ENCODE measurements around the gene LPIN3. TPM values are rescaled to one million over a fixed set of nuclear protein-coding genes. Genes with fewer than 3 reads are reported as not detected.

The LPIN3 gene
- total and polyA plus RNA-seq, 2 donors (not counting 3 experiments of a cell fraction or from before 2014, with no cell fraction given) = 2.1 to 3.0 TPM

- Histone ChIP-seq H3K9me3 (replicated peaks; ENCODE audit: control insufficient read depth, insufficient read depth, low read length) (no peaks in the 10 kb centered on the region), H3K4me1 (ENCODE audit: control insufficient read depth, extremely low read depth, insufficient read depth, low read length) (no peaks in the 10 kb centered on the region), H3K9ac (replicated peaks; ENCODE audit: extremely low read depth, insufficient read depth, low read length) (no peak overlapping the region), H3K27me3 (ENCODE audit: control insufficient read depth in 2 of 2, insufficient read depth in 2 of 2, low read length in 2 of 2) (peaks cover 0 to 6% of the 10 kb centered on the region in 2 experiments), H3K9me1 (replicated peaks; ENCODE audit: control insufficient read depth, extremely low read depth, insufficient read depth, low read length) (no peaks in the 10 kb centered on the region), H3K27ac (ENCODE audit: insufficient read depth, low read depth, low read length) (no peak overlapping the region), H3K79me2 (ENCODE audit: control insufficient read depth, insufficient read depth, low read length) (no peaks in the 10 kb centered on the region), H3K4me2 (ENCODE audit: insufficient read depth, low read length) (no peak overlapping the region), H3K4me3 (replicated peaks in 1 of 3; ENCODE audit: insufficient read depth in 1 of 3, low read depth in 1 of 3, low read length in 3 of 3) (no peak overlapping the region), H3K36me3 (ENCODE audit: control insufficient read depth in 2 of 2, extremely low read depth in 1 of 2, insufficient read depth in 2 of 2, low read length in 2 of 2) (no peaks in the 10 kb centered on the region), H2AFZ (ENCODE audit: low read depth, low read length) (no peak overlapping the region), H4K20me1 (replicated peaks; ENCODE audit: control insufficient read depth, extremely low read depth, insufficient read depth, low read length) (no peaks in the 10 kb centered on the region)
- no TSS peak for BruUV-seq (replicated peaks)
- dilution Hi-C loops (cut with MboI; ENCODE audit: extremely low pct_ligation_motif_present, low sequenced_read_pairs) (no loop called here), intact Hi-C loops (cut with micrococcal nuclease) (no loop called here)
- no peak for FAIRE-seq
- CTCF ChIA-PET = interaction anchor here (1.1 kb wide), 1 partner anchor 9 kb away, joined by 3 read pairs; no protein-coding TSS in a partner anchor
- POLR2A ChIA-PET = no interaction called here
- no peak for DNase-seq (ENCODE audit: low read depth, low spot score)
- TF ChIP-seq POLR2AphosphoS5 (IDR thresholded peaks at IDR 0.05; ENCODE audit: insufficient read depth, low read depth, low read length) = no peak
- TF ChIP-seq, protein P1, sequence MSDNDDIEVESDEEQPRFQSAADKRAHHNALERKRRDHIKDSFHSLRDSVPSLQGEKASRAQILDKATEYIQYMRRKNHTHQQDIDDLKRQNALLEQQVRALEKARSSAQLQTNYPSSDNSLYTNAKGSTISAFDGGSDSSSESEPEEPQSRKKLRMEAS (IDR thresholded peaks at IDR 0.05; ENCODE audit: insufficient read depth, insufficient read length) = no peak
- TF ChIP-seq GATA2 (IDR thresholded peaks at IDR 0.05; ENCODE audit: insufficient read depth, insufficient read length, low read depth, low read length) = no peak
- TF ChIP-seq CTCF (IDR thresholded peaks at IDR 0.05; ENCODE audit: extremely low read depth in 1 of 2, insufficient read depth in 1 of 2, low read depth in 1 of 2, low read length in 2 of 2) = no peak
- TF ChIP-seq MYC (IDR thresholded peaks at IDR 0.05; ENCODE audit: low read depth, low read length) = no peak
- no peak for TF ChIP-seq EZH2 (IDR thresholded peaks at IDR 0.05; ENCODE audit: borderline replicate concordance, low read depth, low read length, severe bottlenecking)
- no peak for TF ChIP-seq POLR2A (IDR thresholded peaks at IDR 0.05; ENCODE audit: low read depth, low read length)
- TF ChIP-seq JUN (IDR thresholded peaks at IDR 0.05; ENCODE audit: borderline replicate concordance, insufficient read depth, insufficient read length, low read depth) = no peak
- TF ChIP-seq FOS (IDR thresholded peaks at IDR 0.05; ENCODE audit: borderline replicate concordance, insufficient read depth, low read length) = no peak
Observed at GRCh38 chr20:41373251-41373783, 32.7 kb downstream of the LPIN3 start.
